ENCODE measurements around the gene DAPP1.
"Not testable (repeated sequence)": the region's sequence is repeated elsewhere in the genome, so short reads cannot be mapped to it uniquely, and the experiment has no call there.

Gene DAPP1

GRCh38 chr4:99824070-99824599, 7.5 kb downstream of the DAPP1 start:
- no peak for DNase-seq

GRCh38 chr4:99825272-99825671, 8.6 kb downstream of the DAPP1 start:
- no peak for DNase-seq

- no peak for DNase-seq
Measured at GRCh38 chr4:99826016-99826415, 9.4 kb downstream of the DAPP1 start.

- DNase-seq, result no peak
Measured at GRCh38 chr4:99827454-99827853, 10.8 kb downstream of the DAPP1 start.

DNA sequence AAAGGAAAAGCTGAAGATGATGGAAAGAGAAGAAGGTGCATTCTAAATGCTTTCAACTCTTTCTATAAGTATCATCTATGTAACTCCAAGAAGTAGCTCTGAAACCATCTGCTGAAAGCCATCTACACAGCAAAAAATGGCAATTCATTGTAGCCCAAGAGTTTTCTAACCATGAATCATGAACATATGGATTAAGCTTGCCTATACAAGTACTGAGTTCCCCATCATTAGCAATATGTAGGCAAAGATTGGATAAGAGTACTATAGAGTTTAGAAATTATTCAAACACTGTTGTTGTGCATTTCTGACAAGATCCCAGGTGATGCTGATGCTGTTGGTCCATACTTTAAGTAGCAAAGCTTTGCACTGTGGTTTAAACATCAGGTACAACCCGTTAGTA, 11.2 kb downstream of the DAPP1 start:
- DNase-seq, result no peak

DNA sequence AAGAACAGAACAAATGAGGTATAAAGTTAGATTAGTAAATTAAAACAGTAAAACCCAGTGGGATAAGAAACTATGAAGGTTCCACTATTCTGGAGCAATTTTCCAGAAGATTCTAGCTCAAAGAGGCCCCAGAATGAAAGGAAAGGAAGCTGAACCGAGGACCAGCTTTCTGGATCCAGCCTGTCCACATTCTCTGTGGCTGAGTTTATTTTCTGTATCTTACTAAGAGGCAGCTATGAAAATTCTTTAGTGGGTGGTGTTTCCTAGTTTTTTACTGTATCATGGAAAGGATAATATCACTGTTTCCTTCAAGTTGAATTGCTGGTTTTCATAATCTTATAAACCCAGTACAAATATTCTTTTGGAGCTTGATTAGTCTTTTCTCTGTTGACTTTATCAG, 11.8 kb downstream of the DAPP1 start:
- no peak for DNase-seq

- not testable (repeated sequence) for DNase-seq
Measured at GRCh38 chr4:99830051-99830450, 13.4 kb downstream of the DAPP1 start.

DNA sequence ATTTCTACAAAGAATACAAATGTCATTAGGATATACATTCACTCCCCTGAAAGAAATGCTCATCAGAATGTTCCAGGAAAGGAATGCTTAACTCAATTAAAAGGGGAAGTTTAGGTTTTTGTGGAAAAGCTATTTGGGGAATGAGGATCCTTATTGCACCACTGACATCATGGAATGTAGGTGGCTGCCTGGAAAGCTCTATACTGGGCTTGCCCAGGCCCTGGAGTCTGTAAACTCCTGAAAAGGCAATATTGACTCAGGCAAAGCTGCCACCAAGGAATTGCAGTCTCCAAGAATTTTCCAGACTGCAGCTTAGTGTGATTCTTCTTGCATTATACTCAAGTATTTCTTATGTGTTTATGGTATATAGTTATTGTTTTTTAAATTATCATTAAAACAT, 15.7 kb downstream of the DAPP1 start:
- no peak for DNase-seq

GRCh38 chr4:99832758-99833157, 16.1 kb downstream of the DAPP1 start:
- DNase-seq, result no peak

DNA sequence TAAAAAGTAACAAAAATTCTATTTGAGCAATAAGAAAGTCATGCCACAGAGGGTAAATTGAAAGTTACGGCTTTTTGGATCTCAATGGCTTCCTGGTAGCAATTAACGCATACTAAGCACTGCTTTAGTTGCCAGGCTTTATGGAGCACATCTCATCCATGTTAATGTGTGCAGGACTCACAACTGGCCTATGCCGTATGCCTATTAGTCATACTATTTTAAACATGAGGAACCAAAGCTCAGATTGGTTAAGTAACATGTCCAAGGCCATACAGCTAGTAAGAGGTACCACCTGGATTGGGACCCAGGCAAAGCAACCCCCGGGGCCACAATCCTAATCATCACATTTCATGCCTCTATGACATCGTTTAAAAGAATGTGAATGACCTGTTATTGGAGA, 17.1 kb downstream of the DAPP1 start:
- no peak for DNase-seq

DNA sequence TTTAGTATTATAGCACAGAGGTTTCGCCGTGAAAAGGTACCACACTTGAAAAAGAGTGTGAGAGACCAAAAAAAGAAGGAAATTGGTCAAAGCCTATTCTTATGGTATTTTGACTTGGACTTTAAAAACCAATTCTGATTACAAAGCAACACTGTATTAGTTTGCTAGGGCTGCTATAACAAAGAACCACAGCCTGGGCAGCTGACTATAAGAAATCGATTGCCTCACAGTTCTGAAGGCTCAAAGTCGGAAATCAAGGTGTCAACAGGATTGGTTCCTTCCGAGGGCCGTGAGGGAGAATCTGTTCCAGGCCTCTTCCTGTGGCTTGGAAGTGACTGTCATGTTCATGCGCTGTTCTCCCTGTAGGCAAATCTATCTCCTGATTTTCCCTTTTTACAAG, 17.9 kb downstream of the DAPP1 start:
- DNase-seq, result no peak

GRCh38 chr4:99835942-99836341, 19.3 kb downstream of the DAPP1 start:
- no peak for DNase-seq

- DNase-seq, result no peak
Measured at GRCh38 chr4:99838927-99839326, 22.3 kb downstream of the DAPP1 start.

GRCh38 chr4:99841129-99841528, 24.5 kb downstream of the DAPP1 start:
- no peak for DNase-seq

DNA sequence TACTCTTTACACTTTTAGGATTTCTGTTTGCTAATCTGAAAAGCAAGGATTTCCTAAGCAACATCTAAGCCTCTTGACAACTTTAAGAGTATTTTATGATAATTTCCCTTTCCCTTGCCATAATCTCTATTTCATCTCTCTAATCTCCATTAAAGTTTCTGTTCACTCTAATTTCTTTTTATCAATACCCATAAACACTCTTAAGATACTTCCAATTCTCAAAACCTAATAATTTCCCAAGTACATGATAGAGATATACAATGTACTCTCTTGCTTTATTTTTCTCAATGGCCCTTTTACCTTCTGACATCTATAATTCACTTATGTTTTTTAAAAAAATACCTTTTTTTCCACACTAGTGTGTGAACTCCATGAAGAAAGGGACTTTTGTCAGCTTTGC, 26.8 kb downstream of the DAPP1 start:
- DNase-seq, result no peak

DNA sequence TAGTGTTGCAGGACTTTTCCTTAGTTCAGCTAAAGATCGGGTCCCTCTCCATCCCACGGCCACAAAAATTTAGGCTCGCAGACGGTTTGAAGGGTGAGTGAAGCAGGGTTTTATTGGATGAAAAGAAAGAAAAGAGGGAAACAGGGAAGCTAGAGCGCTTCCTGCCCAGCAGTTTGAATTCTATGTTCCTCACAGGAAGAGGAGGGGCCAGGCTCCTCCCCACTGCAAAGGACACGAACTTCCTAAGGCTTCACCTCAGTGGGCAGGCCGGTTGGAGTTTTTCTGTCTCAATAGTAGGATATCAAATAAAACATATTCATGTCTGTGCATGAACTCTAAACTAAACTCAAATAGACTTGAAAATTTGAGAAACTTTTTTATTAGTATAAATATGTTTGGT, 27.4 kb downstream of the DAPP1 start:
- no peak for DNase-seq

DNA sequence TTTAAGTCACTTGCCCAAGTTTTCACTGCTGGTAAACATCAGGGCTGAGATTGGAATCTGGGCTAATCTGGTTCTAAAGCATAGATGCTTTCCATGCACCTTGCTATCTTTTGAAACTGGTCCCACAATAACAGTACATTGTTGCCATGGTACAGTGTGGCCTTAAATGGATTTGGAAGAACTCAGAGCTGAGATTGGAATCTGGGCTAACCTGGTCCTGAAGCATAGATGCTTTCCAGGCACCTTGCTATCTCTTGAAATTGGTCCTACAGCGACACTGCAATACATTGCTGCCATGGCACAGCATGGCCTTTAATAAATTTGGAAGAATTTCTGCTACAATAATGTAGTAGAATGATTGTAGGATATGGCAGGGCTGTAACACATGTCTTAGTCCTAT, 28.6 kb downstream of the DAPP1 start:
- no peak for DNase-seq

DNA sequence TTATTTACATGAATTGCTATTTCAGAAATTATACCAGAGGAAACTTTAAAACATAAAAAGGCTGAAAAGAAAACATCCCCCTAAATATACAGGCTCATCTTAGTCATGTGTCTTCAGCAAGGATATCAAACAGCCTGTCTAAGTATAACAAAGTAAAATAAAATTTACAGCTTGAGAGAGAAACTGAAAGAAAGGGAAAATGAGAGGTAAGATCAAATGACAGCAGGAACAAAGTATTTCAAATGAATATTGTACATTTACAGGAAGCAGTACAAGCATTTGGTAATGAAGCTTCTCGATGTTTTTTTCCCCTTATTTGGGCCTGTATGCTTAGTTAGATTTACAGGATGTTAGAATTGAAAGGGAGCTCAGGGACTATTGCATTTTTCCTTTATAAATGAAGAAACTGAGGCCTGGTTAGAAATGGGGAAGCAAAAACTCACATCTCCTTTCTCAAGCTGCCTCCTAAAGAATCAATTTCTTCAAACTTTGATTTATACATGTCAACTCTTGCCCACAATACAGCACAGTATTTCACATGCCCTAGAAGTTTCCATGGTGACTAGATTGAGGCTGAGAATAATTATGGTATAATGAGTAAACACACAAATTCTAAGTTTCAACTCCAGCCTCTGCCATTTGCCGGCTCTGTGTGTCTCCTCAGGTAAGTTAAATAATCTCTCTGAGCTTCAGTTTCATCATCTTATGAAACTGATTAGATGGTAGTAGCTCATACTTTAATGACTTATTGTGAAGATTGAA, 29.3 kb downstream of the DAPP1 start:
- peak in 1 of 2 experiments; percentile 9 for DNase-seq

DNA sequence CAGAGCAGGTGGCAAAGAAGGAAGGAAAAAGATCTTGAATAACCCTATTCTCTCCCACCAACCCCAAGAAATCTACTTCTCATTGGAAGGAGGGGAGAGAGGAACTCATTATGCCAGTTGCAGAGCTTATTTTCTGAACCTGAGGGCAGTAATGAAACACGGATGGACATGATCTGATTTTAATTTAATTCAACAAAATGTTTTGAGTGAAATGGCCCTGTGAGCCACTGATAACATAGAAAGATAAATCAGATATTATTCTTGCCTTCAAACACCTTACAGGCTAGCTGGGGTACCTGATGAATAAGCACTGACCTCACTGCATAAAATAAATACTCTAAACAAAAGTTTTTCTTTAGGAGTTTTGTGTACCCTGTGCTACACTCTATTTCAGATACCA, 30.3 kb downstream of the DAPP1 start:
- DNase-seq, result no peak

GRCh38 chr4:99847362-99847976, 30.8 kb downstream of the DAPP1 start:
- DNase-seq, result no peak

GRCh38 chr4:99848591-99849001, 32.0 kb downstream of the DAPP1 start:
- DNase-seq, result no peak

- DNase-seq, result no peak
Measured at GRCh38 chr4:99852199-99852749, 35.6 kb downstream of the DAPP1 start.

- DNase-seq, result no peak
Measured at GRCh38 chr4:99853190-99853589, 36.6 kb downstream of the DAPP1 start.

DNA sequence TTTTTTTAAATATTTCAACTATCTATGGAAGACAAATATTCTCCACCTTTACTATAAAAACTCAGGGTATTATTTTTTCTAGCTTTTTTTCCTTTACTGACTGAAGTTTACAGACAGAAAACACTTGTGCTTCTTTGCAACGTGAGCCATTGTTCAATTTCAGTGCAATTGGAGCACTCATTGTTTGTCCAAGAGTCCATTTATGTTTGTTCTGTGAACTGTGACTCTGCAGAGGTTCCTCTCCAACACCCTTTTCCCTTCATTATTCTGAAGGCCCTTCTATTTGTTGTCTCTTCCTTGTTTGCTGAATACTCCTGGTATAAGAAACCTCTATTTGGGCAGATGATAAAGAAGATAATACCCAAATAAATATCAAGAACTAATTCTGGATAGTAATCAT, 37.4 kb downstream of the DAPP1 start:
- no peak for DNase-seq
